Esophagus squamous epithelium (tissue), 4 donors: ENCODE data around the gene CBLB.

Experiments
- POLR2A ChIP-seq, 4 donors: fragments of 450-650 bp; IDR thresholded peaks; one replicate each; pipeline ENCODE4 v1.6.1; 2017; ENCODE audit warnings: antibody characterized with exemption in 4 of 4, mild to moderate bottlenecking in 4 of 4, moderate library complexity in 3 of 4
- TF ChIP-seq, protein P1 (sequence below), 6 experiments: fragments of 450-650 bp in 4 of 6; fragments of 200-600 bp in 2 of 6; sonication (generic) in 2 of 6; IDR thresholded peaks; one replicate each; pipeline ENCODE4 v1.5.1; 2016 to 2019; ENCODE audit warnings: antibody characterized with exemption in 6 of 6, mild to moderate bottlenecking in 4 of 6, moderate library complexity in 4 of 6

DNA sequence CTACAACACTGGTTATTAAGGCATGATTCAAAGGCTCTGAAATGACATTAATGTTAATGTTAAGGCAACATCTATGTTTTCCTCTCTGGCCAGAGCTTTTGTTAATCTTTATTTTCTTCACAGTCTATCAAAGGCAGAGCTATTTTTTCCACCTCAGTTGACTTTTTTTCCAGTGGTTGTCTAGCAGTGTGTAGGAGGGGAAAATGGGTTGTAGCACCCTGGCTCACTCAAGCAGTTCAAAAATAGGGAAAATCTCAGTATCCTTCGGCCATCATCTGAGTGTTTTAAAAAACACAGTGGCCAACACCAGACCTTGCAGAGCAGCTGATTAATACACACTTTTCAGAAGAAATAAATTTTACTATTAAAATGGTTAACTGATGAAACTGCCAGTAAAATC is 21.4 kb downstream of the CBLB start:
- no peak for TF ChIP-seq POLR2A (IDR thresholded peaks at IDR 0.05)
- TF ChIP-seq, protein P1, sequence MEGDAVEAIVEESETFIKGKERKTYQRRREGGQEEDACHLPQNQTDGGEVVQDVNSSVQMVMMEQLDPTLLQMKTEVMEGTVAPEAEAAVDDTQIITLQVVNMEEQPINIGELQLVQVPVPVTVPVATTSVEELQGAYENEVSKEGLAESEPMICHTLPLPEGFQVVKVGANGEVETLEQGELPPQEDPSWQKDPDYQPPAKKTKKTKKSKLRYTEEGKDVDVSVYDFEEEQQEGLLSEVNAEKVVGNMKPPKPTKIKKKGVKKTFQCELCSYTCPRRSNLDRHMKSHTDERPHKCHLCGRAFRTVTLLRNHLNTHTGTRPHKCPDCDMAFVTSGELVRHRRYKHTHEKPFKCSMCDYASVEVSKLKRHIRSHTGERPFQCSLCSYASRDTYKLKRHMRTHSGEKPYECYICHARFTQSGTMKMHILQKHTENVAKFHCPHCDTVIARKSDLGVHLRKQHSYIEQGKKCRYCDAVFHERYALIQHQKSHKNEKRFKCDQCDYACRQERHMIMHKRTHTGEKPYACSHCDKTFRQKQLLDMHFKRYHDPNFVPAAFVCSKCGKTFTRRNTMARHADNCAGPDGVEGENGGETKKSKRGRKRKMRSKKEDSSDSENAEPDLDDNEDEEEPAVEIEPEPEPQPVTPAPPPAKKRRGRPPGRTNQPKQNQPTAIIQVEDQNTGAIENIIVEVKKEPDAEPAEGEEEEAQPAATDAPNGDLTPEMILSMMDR (IDR thresholded peaks at IDR 0.05), result no peak
